GM12878 (cell line): Measurements from ENCODE around the gene ELL.

ENCODE experiments used
- ASH2L ChIP-seq: fragments of 300-600, 200-600 bp; sonication (generic); IDR thresholded peaks from 2 replicates; pipeline ENCODE4 v1.6.1; 2017; ENCODE audit warnings: low read depth, mild to moderate bottlenecking, borderline replicate concordance
- BCL11A ChIP-seq: IDR thresholded peaks from 2 replicates; pipeline ENCODE4 v1.6.1; 2011; ENCODE audit warnings: low read depth, low read length
- CHD4 ChIP-seq: fragments of 200-600 bp; sonication (generic); IDR thresholded peaks from 2 replicates; pipeline ENCODE4 v1.6.1; 2016; ENCODE audit warnings: mild to moderate bottlenecking
- CTCF ChIP-seq, 3 experiments: IDR thresholded peaks in 2 of 3; conservative IDR thresholded peaks in 1 of 3; 2 replicates each; pipeline ENCODE4 v1.5.1; 2011; ENCODE audit warnings: low read depth in 3 of 3, low read length in 3 of 3, mild to moderate bottlenecking in 3 of 3, control low read depth in 2 of 3, moderate library complexity in 2 of 3, inconsistent platforms in 1 of 3, mixed read lengths in 1 of 3; ENCODE audit not compliant: control insufficient read depth in 2 of 3, insufficient read depth in 1 of 3; ENCODE audit errors: extremely low read depth in 1 of 3
- EZH2 ChIP-seq: IDR thresholded peaks from 2 replicates; pipeline ENCODE4 v1.6.1; 2012; ENCODE audit warnings: low read depth, mild to moderate bottlenecking, control low read depth, inconsistent platforms, low read length, borderline replicate concordance; ENCODE audit not compliant: control insufficient read depth
- JUND ChIP-seq: IDR thresholded peaks from 2 replicates; pipeline ENCODE4 v1.6.1; 2012; ENCODE audit warnings: low read depth, mild to moderate bottlenecking, low read length, improper control_type of control experiment, moderate library complexity
- POLR2A ChIP-seq: IDR thresholded peaks from 2 replicates; pipeline ENCODE4 v1.6.1; 2011; ENCODE audit warnings: low read depth, mild to moderate bottlenecking, low read length
- RB1 ChIP-seq: fragments of 450-650 bp; formaldehyde crosslinking; IDR thresholded peaks from 2 replicates; pipeline ENCODE4 v1.6.1; 2017; ENCODE audit warnings: mild to moderate bottlenecking, borderline replicate concordance
- REST ChIP-seq: IDR thresholded peaks from 2 replicates; pipeline ENCODE4 v1.6.1; 2012; ENCODE audit warnings: mild to moderate bottlenecking, low read depth, low read length

GRCh38 chr19:18487576-18488402 lies 34.1 kb downstream of the ELL start:
- TF ChIP-seq CHD4 (no peak), CTCF (IDR thresholded peaks at IDR 0.05 in 2 of 3, conservative IDR thresholded peaks at IDR 0.05 in 1 of 3; ENCODE audit: control insufficient read depth in 2 of 3, extremely low read depth in 1 of 3, insufficient read depth in 1 of 3, low read depth in 3 of 3, low read length in 3 of 3) (no peak), BCL11A (no peak), ASH2L (no peak), EZH2 (no peak), JUND (no peak), RB1 (no peak), REST (no peak), POLR2A (no peak)
